T-helper 2 cell treated with Interferon-gamma antibody and Interleukin-4, amounts not matched to agents 100 ng/mL and 5 ng/mL, for 36 hours (primary cell): Measurements from ENCODE around the gene TRIOBP. TPM values are rescaled to one million over a fixed set of nuclear protein-coding genes. Genes with fewer than 3 reads are reported as not detected.

Source experiments
- intact Hi-C: fragments of 100-400 bp; cut with micrococcal nuclease; formaldehyde crosslinking; loops from one replicate; pipeline ENCODE4 v1.15.1; 2023
- total RNA-seq: library from RNA; stranded (reverse); gene quantifications from 2 replicates; pipeline ENCODE4 v1.2.3, GENCODE V29; 2022

The TRIOBP gene
- total RNA-seq, 1 donor from 2014 or later: 48.6 TPM

GRCh38 chr22:37819105-37819433, 122.2 kb downstream of the TRIOBP start:
- intact Hi-C loops: no loop called here

DNA sequence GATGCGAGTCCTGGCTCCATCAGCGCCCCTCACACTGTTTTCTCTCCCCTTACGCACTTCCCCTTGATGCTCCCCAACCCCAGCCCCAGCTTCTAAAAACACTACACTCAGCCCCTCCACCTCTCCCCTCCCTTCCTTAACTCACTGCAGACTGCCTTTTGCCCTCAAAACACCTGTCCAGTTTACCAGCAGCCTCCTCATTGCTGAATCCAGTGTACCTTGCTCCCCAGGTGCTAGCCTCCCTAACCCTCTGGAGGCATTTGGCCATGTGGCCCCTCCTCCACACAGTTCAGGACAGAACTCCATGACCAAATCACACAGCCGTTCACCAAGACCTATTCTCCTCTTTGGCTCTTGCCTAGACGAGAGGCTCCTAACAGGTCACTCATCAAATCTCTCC, 123.5 kb downstream of the TRIOBP start:
- intact Hi-C loops: no loop called here

DNA sequence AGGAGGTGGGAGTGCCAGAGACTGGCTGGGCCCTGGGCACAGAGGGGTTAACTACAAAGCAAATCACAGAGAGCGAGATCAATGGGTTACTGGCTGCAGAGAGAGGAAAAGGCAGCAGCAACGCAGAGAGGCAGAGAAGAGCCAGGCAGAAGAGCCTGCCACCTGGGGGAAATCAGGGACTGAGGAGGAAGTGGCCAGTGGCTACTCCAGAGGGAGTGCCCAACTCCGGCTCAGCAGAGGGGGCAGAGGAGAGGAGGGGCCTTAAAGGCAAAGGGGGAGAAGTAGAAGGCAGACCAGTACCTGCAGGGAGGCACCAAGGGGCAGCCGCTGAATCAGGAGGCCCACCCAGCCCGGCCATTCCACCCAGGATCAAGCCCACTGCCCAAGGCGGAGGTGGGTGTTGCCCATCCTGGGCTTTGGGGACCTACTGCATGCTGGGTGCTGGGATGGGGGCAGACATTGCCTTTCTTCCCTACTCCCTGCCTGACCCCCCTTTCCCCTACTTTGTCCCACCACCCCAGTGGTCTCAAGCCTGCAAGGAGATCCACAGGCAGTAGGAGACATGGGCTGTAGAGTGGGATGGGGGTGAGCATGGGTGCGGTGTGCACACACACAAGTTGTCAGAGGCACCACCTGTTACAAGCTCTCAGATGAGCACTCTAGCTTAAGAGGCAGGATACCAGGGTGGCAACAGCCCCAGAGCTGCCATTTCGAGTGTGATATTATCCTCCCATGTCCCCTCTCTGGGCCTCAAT, 125.4 kb downstream of the TRIOBP start:
- intact Hi-C loops: no loop called here

DNA sequence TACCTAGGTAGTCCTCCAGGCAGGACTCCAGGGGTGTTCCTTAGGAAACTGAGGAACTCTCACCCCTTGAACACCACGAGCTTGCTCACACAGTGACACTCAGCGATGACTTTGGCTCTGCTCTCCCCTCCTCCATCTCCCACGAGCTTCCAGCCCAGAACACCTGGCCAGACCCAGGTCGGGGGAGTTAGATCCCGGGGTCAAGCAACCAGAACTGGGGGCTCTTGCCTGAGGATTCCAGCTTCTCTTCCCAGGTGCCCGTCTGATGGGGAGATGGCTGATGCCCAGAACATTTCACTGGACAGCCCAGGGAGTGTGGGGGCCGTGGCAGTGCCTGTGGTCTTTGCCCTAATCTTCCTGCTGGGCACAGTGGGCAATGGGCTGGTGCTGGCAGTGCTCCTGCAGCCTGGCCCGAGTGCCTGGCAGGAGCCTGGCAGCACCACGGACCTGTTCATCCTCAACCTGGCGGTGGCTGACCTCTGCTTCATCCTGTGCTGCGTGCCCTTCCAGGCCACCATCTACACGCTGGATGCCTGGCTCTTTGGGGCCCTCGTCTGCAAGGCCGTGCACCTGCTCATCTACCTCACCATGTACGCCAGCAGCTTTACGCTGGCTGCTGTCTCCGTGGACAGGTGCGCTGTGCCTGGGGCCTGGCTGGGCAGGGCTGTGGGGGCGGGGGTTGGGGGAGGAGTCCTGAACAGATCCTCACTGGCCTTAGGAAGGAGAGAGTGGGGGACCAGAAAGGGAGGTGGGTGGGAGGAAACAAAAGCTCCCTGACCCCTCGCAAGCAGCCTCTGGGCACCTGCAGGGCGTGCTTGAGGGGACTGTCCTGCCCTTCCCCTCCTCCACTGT, 126.5 kb downstream of the TRIOBP start, which contains the start of gene GALR3:
TSS of gene GALR3 (plus strand) at position 249 of the 852 bp plus-strand sequence. CDS start at position 274, 25 bp downstream.
- intact Hi-C loops: no loop called here

GRCh38 chr22:37824674-37825641, 128.1 kb downstream of the TRIOBP start:
- intact Hi-C loops: no loop called here

Other genes starting within 250 kb of the TRIOBP start
- gene MFNG, start 210.7 kb upstream of the TRIOBP start, total RNA-seq: 247 and 250 TPM in 2 replicates
- 0.11 TPM in 1 of 2 replicates, not detected in the other for gene CARD10, start 177.6 kb upstream of the TRIOBP start, total RNA-seq
- 0.11 and 0.16 TPM in 2 replicates for gene CDC42EP1, start 136.6 kb upstream of the TRIOBP start, total RNA-seq
- gene LGALS2, start 117.0 kb upstream of the TRIOBP start, total RNA-seq: not detected in 2 replicates
- 58.8 and 62.7 TPM in 2 replicates for gene GGA1, start 88.2 kb upstream of the TRIOBP start, total RNA-seq
- 152 and 161 TPM in 2 replicates for gene SH3BP1, start 57.4 kb upstream of the TRIOBP start, total RNA-seq
- gene PDXP, start 38.3 kb upstream of the TRIOBP start, total RNA-seq: 24.5 and 26.6 TPM in 2 replicates
- gene LGALS1, start 21.4 kb upstream of the TRIOBP start, total RNA-seq: 1,468 and 1,502 TPM in 2 replicates
- 54.9 and 61.7 TPM in 2 replicates for gene NOL12, start 10.7 kb upstream of the TRIOBP start, total RNA-seq
- gene GCAT, start 110.9 kb downstream of the TRIOBP start, total RNA-seq: 11.3 and 11.6 TPM in 2 replicates
- gene GALR3, start 126.3 kb downstream of the TRIOBP start, total RNA-seq: not detected in 2 replicates
- 25.9 and 26.0 TPM in 2 replicates for gene ANKRD54, start 147.3 kb downstream of the TRIOBP start, total RNA-seq
- 469 and 476 TPM in 2 replicates for gene EIF3L, start 152.4 kb downstream of the TRIOBP start, total RNA-seq
- gene MICALL1, start 209.2 kb downstream of the TRIOBP start, total RNA-seq: 27.9 and 29.3 TPM in 2 replicates